ENCODE data around the gene IVD. TPM values are rescaled to one million over a fixed set of nuclear protein-coding genes. Genes with fewer than 3 reads are reported as not detected.

Gene IVD
- polyA plus RNA-seq, 1 experiment = 63.9 TPM

GRCh38 chr15:40470423-40471104, 65.0 kb downstream of the IVD start, which contains the start of gene CHST14:
Gene CHST14 (plus strand): TSS chr15:40470984. CDS start chr15:40471214, 230 bp downstream.
- peak within 1 kb of the TSS; percentile 77 for H3K4me3 ChIP-seq (ENCODE audit: low read depth, low read length)
- H3K36me3 ChIP-seq (ENCODE audit: control insufficient read depth, insufficient read depth, low read length) = peaks cover 6% of the 10 kb centered on the region; the same call in 1 of the 2 replicates
- TF ChIP-seq, protein P1, sequence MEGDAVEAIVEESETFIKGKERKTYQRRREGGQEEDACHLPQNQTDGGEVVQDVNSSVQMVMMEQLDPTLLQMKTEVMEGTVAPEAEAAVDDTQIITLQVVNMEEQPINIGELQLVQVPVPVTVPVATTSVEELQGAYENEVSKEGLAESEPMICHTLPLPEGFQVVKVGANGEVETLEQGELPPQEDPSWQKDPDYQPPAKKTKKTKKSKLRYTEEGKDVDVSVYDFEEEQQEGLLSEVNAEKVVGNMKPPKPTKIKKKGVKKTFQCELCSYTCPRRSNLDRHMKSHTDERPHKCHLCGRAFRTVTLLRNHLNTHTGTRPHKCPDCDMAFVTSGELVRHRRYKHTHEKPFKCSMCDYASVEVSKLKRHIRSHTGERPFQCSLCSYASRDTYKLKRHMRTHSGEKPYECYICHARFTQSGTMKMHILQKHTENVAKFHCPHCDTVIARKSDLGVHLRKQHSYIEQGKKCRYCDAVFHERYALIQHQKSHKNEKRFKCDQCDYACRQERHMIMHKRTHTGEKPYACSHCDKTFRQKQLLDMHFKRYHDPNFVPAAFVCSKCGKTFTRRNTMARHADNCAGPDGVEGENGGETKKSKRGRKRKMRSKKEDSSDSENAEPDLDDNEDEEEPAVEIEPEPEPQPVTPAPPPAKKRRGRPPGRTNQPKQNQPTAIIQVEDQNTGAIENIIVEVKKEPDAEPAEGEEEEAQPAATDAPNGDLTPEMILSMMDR (IDR thresholded peaks at IDR 0.05; ENCODE audit: insufficient read depth, low read depth, low read length) = no peak
- DNase-seq (ENCODE audit: low read depth) = no peak
- POLR2A ChIA-PET = no interaction called here
- CTCF ChIA-PET = interaction anchor here (0.8 to 1.5 kb wide), 4 partner anchors 15 to 91 kb away, joined by 3 to 4 read pairs (median 4); no protein-coding TSS in a partner anchor
- H3K27me3 ChIP-seq (ENCODE audit: control insufficient read depth, insufficient read depth, low read length) = no peaks in the 10 kb centered on the region; the same call in 1 of the 2 replicates

Other genes starting within 250 kb of the IVD start
- gene BUB1B, start 244.7 kb upstream of the IVD start, polyA plus RNA-seq (2011; rRNA removed) = 12.8 and 16.6 TPM in 2 replicates
- not detected in 2 replicates for gene PAK6, start 166.7 kb upstream of the IVD start, polyA plus RNA-seq (2011; rRNA removed)
- gene ANKRD63, start 122.7 kb upstream of the IVD start, polyA plus RNA-seq (2011; rRNA removed) = not detected in 2 replicates
- 0.22 and 0.47 TPM in 2 replicates for gene PLCB2, start 97.9 kb upstream of the IVD start, polyA plus RNA-seq (2011; rRNA removed)
- 7.3 and 12.8 TPM in 2 replicates for gene INAFM2, start 82.1 kb upstream of the IVD start, polyA plus RNA-seq (2011; rRNA removed)
- gene CCDC9B, start 64.9 kb upstream of the IVD start, polyA plus RNA-seq (2011; rRNA removed) = 5.0 and 6.0 TPM in 2 replicates
- not detected in 2 replicates for gene PHGR1, start 54.8 kb upstream of the IVD start, polyA plus RNA-seq (2011; rRNA removed)
- gene DISP2, start 47.6 kb upstream of the IVD start, polyA plus RNA-seq (2011; rRNA removed) = 0.16 and 0.23 TPM in 2 replicates
- 26.4 and 32.5 TPM in 2 replicates for gene KNSTRN, start 23.1 kb upstream of the IVD start, polyA plus RNA-seq (2011; rRNA removed)
- 3.2 and 3.3 TPM in 2 replicates for gene BAHD1, start 35.2 kb downstream of the IVD start, polyA plus RNA-seq (2011; rRNA removed)
- 18.6 and 32.3 TPM in 2 replicates for gene CHST14, start 65.2 kb downstream of the IVD start, polyA plus RNA-seq (2011; rRNA removed)
- gene CCDC32, start 159.2 kb downstream of the IVD start, polyA plus RNA-seq (2011; rRNA removed) = 14.1 and 14.8 TPM in 2 replicates
- 7.5 and 9.3 TPM in 2 replicates for gene RPUSD2, start 163.5 kb downstream of the IVD start, polyA plus RNA-seq (2011; rRNA removed)
- gene KNL1, start 188.5 kb downstream of the IVD start, polyA plus RNA-seq (2011; rRNA removed) = 3.9 and 8.5 TPM in 2 replicates